HG02970 (cell line): ENCODE measurements around the gene KRTAP5-3.
"Not testable (repeated sequence)": the region's sequence is repeated elsewhere in the genome, so short reads cannot be mapped to it uniquely, and the experiment has no call there.

Experiments used
- ATAC-seq: cut with Tn5 transposase; IDR thresholded peaks from one replicate; pipeline ENCODE4 v1.9.1; 2021; ENCODE audit warnings: mild to moderate bottlenecking, moderate library complexity, moderate number of reproducible peaks; ENCODE audit not compliant: unreplicated experiment, low FRiP score

Gene KRTAP5-3

GRCh38 chr11:1624621-1625020 is 16.4 kb upstream of the KRTAP5-3 start:
- ATAC-seq = no peak

DNA sequence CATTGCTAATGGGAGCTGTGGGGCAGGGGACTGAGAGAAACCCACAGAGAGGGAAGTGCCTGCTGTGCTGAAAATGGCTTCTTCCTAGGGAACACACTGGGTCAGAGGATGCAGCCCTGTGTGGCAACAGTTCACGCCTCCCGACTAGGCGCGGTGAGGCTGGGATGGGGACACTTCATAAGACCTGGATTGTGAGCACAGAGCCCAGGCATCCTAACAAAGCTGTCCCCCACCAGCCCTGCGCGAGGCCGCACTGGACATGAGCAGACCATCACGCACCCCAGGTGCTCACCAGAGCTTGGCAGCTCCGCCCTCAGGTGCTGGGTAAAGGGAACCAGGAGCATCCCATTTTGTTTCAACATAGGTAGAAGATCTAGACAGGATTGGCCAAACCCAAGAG is 15.5 kb upstream of the KRTAP5-3 start:
- no peak for ATAC-seq

GRCh38 chr11:1622086-1622485 is 13.8 kb upstream of the KRTAP5-3 start, which contains the start of gene KRTAP5-4:
KRTAP5-4 (minus strand) TSS chr11:1622138; CDS start chr11:1622093, 45 bp downstream.
- no peak for ATAC-seq

GRCh38 chr11:1619449-1619848 is 11.2 kb upstream of the KRTAP5-3 start:
- ATAC-seq = no peak

DNA sequence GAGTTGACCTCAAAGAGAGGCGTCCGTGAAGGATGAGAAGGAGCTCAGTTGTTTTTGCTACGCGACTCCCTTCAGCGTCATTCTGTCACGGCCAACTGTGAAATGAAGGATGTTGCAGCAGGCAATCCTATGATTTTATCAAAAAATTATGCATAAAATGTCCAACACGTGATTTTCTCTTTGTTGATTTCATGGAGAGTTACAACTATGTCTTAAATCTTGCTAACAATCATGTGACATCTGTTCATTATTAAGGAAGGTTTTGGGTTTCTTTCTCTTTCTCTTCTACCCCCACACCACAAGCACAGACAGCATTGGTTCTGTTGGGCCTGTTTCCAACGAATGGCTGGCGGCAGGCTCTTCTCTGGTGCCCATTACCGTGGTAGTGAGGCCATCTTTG is 10.0 kb upstream of the KRTAP5-3 start:
- no peak for ATAC-seq

- not testable (repeated sequence) for ATAC-seq
Observed at GRCh38 chr11:1607901-1608300, 362 bp downstream of the KRTAP5-3 start.

DNA sequence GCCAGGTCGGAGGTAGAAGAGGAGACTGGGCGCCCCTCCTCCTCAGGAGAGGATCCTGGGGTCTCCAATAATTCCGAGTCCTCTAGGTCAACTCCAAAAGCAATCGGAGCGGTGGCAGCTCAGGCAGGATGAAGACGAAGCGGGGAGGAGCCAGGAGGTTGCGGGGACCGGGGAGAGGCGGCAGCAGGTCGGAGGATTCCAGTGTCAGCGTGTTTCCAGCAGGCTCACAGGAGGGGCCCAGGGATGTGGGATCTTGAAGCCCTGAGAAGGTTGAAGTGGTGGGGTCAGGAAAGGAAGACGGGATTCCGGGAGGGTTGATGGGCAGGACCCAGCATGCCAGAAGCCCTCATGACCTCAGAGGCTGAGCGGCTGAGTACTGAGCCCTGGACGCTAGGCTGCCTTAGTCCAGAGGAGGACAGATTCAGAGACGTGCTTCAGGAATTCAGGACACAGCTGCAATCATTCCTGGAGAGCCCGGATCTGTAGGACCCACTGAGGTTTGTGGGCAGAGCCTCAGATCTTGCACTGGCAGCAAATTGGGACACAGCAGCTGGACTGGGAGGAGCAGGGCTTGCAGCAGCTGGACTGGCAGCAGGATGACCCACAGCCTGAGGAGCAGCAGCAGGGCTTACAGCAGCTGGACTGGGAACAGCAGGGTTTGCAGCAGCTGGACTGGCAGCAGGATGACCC is 962 bp downstream of the KRTAP5-3 start:
- ATAC-seq = not testable (repeated sequence)

- not testable (repeated sequence) for ATAC-seq
Observed at GRCh38 chr11:1605923-1606322, 2.3 kb downstream of the KRTAP5-3 start.

DNA sequence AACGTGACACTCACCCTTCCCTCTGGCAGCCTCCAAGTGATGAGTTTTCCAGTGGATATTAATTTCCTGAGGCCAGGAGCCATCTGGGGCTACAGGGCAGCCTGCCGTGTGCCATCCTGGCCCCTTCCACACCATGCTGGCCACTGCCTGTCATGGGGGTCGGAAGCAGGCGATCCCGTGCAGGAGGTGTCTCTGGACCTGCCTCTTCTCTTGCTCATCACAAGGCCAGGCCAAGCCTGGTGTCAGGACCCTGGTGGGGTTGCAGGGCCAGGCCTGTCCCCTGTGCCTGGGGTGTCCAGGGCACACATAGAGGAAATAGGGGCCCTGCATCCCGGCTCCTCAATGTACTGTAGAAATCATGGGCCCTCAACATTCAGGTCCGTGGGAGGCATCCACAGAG is 3.6 kb downstream of the KRTAP5-3 start:
- ATAC-seq = no peak

- no peak for ATAC-seq
Observed at GRCh38 chr11:1604181-1604580, 4.1 kb downstream of the KRTAP5-3 start.

DNA sequence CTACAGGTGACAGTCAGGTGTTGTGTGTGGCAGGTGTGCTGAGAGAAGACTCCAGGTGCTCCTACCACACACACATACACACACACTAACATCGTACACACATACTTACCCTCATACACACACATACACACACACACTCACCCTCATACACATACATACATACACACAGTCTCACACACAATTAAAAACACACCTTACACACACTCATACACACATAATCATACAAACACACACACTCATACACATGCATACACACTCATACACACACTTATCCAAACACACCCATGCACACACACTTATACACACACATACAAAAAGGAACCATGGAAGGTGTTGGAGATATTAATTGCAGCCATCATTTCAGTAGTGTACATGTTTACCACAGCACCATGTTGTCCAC is 4.6 kb downstream of the KRTAP5-3 start:
- no peak for ATAC-seq

- not testable (repeated sequence) for ATAC-seq
Observed at GRCh38 chr11:1601663-1602062, 6.6 kb downstream of the KRTAP5-3 start.

GRCh38 chr11:1600626-1601025 is 7.6 kb downstream of the KRTAP5-3 start:
- no peak for ATAC-seq

DNA sequence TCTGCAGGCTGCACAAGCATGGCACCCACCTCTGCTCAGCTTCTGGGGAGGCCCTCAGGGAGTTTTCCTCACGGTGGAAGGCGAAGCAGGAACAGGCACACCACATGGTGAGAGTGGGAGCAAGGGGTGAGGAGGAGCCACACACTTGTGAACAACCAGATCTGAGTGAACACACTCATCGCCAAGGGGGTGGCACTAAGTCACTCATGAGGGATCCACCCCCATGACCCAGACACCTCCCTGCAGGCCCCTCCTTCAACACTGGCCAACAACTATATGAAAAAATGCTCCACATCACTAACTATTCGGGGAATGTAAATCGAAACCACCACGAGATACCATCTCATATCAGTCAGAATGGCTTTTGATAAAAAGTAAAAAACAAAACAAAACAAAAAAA is 9.4 kb downstream of the KRTAP5-3 start:
- ATAC-seq = no peak

DNA sequence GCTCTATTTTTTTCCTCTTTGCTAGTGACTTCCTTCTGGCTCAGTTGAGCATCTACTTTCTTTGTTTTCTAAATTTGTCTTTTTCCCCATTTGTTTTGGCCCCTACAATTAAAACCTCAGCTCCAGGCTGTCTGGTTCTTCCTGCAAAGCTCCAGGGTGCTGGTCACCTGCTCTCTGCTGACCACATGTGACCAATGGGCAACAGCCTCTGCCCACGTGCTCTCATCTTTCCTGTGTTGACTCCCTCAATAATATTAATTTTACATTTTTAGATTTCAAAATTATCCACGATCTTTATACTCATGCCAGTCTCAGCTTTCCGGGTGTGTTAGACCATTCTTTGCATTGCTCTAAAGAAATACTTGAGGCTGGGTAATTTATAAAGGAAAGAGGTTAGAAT is 9.9 kb downstream of the KRTAP5-3 start:
- ATAC-seq = not testable (repeated sequence)

GRCh38 chr11:1597994-1598380 is 10.3 kb downstream of the KRTAP5-3 start, which contains the start of gene KRTAP5-2:
KRTAP5-2 (minus strand) TSS chr11:1598294; CDS start chr11:1598250, 44 bp downstream.
- ATAC-seq = no peak

DNA sequence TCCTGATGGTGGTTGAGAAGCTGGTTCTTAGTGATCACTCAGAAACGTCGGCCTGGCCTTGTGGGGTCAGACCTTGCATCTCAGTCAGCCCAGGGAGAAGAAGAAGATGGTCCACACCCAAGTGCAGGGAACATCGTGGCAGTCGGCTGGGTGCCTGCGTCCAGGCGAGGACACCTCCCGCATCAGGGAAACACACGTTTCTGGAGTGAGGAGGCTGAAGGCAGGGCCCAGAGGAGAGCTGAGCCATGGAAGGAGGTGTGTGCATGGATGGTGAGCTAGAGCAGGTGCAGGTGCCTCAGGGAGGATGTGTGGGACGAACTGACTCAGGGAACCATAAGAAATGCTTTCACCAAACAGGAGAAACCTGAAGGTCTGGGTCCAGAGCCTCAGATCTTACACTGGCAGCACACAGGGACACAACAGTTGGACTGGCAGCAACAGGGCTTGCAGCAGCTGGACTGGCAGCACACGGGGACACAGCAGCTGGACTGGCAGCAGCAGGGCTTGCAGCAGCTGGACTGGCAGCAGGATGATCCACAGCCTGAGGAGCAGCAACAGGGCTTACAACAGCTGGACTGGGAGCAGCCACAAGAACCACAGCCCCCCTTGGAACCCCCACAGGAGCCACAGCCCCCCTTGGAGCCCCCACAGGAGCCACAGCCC is 10.8 kb downstream of the KRTAP5-3 start:
- no peak for ATAC-seq

DNA sequence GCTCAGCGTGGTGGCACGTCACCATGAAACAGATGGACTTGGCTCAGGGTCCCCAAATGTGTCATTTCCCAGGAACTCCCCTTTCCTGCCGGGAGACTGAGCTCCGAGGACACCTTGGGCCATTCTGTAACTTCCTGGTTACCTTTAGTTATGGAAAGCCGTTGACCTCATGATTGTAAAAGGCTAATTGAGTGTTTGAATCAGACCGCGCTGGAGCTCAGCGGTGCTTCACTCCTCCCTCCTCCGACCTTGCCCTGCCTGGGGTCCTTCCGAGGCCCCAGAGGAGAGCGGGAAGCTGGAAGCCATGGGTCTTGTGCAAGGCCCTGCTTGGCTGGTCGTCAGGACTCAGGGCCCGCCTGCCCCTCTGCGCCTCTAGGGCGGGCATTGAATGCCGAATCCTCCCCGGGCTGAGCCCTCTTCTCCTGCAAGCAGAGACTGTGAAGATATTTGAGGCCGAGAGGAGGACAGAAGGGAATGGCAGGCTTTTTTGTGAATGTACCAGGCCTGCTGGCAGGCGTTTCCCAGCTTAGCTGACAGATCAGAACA is 11.6 kb downstream of the KRTAP5-3 start:
- ATAC-seq = not testable (repeated sequence)

DNA sequence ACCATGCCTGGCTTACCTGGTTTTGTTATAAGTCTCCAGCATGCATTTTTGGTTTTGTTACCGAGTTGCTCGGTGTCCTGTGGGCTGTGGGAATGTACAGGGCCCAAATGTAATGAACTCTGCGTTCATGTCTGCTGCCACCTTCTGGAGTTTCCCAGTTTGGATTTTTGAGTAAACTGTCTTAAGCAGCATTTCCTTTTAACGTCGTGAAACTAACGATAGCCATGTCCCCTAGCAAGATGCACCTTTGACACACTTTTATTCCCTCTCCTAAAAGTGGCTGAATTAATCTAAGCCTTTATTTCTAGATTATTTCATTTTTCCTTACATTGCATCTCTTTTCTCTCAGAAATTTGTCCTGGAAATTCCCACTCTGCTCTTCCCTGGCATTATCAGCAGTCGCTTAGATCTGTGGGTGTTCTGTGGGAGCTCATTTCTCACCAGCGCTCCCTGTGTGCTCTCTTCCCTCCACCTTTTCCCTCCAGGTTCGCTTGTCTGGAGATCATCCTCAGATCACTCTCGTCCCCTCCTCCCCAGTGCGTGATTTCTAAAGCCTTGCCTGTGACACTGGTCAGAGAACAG is 12.2 kb downstream of the KRTAP5-3 start:
- not testable (repeated sequence) for ATAC-seq

DNA sequence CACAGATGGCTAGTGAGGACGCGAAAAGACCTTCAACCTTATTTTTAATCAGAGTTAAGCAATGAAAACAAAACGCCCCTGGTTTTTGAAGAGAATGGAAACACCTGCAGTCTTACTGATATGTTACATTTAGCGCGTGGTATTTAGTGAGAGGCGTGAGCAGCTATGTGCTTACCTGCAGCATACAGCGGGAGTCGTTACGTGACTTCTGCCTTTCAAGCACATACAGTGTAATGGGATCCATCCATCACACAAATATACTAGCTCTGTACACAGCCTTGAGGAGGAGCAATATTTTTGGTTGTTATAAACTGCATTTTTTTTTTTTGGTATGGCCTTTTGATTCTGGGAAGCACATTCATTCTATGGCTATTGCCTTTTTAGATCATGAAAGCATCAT is 15.6 kb downstream of the KRTAP5-3 start:
- no peak for ATAC-seq

DNA sequence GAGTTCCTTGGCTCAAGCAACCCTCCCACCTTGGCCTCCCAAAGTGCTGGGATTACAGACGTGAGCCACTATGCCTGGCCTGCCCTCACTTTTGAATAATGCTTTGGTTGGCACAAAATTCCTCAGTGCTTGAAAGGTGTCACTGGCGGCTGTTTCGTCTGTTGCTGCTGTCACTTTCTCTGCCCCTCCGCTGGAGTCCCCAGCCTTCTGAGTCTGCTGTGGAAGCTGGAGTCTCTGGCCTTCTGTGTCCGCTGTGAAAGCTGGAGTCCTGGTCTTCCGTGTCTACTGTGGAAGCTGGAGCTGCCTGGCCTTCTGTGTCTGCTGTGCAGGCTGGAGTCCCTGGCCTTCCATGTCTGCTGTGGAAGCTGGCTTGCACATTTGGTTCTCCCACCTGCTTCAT is 18.3 kb downstream of the KRTAP5-3 start:
- ATAC-seq = no peak
